NT2/D1 (cell line): ENCODE measurements around the gene MAP2K5.

Source experiments
- SUZ12 ChIP-seq: IDR thresholded peaks from 2 replicates; pipeline ENCODE4 v1.6.1; 2011; ENCODE audit not compliant: insufficient read length, insufficient read depth; ENCODE audit errors: extremely low read depth
- YY1 ChIP-seq: IDR thresholded peaks from 2 replicates; pipeline ENCODE4 v1.6.1; 2011; ENCODE audit not compliant: insufficient read length, insufficient read depth
- ZNF274 ChIP-seq: IDR thresholded peaks from 2 replicates; pipeline ENCODE4 v1.6.1; 2011; ENCODE audit warnings: mild to moderate bottlenecking, low read depth, low read length

DNA sequence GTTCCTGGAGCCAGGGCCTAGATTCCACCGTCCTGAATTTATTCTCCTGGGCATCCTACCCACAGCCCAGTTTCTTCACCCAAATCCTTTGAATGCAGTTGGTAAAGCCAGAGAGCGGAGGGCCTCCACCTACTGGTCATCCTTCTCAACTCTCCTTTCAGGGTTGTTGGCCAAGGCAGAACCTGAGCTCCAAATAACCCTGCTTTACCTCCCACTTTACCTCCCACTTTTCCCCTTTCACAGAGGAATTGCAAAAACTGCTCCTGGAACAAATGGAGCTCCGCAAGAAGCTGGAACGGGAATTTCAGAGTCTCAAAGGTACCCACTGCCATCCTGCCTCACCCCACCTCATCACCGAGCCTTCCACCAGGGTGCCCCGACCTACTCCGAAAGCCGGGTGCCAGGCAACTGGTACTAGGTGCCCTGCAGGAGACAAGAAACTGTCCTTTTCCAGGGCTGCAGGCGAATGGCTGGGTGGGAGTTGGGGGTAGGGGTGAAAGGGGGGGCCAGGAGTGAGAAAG lies 289.6 kb downstream of the MAP2K5 start:
- TF ChIP-seq ZNF274 (no peak), SUZ12 (no peak), YY1 (no peak)
